ENCODE data around the gene CTNND1.
"Not testable (repeated sequence)": the region's sequence is repeated elsewhere in the genome, so short reads cannot be mapped to it uniquely, and the experiment has no call there.

The CTNND1 gene

DNA sequence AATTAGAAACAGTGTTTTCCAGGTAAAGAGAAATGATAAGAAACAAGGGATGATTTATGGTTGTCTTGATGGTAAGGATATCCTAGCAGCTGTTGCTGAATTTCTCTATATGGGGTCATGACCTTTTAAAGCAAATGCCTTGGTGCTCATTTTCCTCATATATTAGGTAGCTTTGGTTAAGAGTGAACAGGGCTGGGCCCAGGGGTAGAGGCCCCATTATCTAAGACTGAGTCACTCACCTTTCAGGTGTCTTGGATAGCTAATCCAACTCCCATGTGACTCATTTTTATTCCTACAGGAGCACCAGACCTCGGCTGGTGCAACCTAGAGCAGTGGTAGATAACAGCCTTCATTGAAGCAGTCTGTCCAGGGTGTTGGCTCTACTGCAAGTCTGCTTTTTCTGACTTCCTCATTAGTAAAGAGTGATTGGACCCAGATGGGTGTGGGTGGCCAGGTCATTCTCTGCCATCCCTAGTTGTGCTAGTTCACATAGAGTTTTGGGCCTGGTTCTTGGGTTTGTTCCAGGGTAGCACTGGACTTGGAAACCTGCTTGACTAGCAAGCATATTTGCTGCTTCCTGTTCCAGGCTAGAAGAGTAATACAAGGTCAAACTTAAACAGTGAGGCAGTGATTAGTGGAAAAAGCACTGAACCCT lies 37.4 kb downstream of the CTNND1 start:
- no peak for DNase-seq

DNA sequence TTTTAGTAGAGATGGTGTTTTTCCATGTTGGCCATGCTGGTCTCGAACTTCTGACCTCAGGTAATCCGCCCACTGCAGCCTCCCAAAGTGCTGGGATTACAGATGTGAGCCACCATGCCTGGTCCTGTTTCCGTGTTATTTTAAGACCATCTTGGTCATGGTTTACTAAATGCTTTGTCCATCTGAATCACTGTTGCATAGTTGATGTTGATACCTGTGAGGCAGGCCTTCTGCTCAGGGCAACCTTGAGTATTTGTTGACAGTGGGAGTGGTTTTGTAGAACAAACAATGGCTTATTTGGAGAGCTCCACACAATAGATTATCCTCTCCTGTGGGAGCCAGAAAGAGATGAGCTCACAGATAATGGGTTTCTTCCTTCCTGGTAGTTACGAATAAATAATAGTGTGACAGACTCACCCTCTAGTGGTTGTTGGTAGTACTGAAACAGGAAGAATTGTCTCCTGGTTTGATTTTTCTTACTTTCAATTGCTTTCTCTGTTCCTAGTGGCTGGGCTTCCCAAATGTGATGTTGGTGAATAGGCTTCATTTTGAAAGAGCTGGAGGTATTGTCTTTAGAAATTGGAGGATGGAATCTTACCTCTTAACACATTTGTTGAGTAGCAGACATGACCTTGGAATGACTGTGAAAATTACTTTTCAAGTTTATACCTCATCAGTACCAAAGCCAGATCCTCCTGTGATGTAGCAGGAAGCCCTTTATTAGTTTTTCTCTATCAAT lies 39.0 kb downstream of the CTNND1 start:
- DNase-seq = peak; percentile 82

DNA sequence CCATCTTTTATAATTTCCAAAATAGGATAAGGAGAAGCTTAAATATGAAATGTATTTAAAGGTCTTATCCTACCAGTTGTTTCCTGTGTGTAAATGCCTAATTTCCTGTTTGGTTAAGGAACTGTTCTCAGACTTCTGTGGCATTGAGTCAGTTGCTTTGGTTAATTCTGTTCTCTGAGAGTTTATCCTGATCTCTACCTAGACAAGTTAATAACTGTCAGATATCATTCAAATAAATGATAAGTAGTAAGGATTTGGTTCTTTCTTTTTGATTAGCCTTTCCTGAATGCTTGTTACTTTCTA lies 39.5 kb downstream of the CTNND1 start:
- DNase-seq = no peak

DNA sequence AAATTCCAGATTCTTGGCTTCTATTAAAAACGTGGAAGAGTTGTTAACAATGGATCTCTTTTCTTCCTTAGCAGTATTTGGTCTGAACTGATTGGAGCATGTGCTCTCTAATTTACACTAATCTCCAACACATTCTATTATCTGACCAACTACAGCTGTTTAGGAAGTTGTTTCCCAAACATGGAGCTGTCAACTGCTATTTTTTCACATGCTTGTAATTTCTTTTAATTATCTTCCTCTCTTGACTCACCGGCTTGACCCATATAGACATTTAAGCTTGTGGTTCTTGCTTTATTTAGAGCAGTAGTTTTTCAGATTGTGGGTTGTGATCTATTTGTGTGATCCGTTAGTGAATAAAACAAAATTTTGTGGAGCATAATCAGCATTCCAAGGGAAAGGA lies 40.8 kb downstream of the CTNND1 start:
- DNase-seq = no peak

DNA sequence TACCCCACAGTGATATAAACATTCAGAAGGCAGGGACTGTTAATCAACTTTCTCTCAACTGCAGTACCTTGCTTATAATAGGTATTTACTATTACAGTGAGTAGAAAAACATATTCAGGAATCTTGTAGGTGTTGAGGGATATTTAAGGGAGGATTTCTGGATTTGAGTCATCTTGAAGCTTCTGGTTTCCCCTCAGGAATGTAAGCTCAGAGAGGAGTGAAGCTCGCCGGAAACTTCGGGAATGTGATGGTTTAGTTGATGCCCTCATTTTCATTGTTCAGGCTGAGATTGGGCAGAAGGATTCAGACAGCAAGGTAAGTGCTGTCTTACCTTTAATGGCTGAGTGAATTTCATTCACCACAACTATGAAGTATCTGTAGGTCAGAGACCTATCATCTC lies 42.9 kb downstream of the CTNND1 start:
- no peak for DNase-seq

DNA sequence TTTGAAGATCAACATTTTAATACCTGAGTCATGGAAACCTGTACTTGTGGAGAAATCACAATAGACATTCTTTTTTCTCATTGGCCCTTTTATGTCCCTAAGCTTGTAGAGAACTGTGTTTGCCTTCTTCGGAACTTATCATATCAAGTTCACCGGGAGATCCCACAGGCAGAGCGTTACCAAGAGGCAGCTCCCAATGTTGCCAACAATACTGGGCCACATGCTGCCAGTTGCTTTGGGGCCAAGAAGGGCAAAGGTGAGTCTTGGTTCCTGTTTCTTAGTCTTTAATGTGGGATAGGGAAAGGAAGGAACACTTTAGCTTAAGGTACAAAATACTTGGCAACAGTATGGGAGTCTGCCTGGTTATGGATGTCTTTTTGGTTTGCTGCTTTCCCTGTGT lies 44.2 kb downstream of the CTNND1 start:
- no peak for DNase-seq

DNA sequence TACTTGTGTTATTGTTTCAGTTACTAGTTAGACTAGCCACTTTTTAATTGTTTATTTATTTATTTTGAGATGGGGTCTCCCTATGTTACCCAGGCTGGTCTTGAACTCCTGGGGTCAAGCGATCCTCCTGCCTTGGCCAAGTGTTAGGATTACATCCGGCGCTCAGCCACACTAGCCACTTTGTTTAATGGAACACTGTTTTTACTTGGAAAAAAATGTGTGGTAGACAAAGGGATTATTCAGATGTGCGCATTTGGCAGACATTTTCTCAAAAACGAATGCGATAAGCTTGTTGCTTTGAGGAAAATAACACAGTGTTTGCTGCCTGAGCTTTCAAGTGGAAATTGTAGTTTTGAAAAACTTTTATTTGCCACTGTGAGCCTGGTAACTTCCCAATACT lies 51.0 kb downstream of the CTNND1 start:
- no peak for DNase-seq

DNA sequence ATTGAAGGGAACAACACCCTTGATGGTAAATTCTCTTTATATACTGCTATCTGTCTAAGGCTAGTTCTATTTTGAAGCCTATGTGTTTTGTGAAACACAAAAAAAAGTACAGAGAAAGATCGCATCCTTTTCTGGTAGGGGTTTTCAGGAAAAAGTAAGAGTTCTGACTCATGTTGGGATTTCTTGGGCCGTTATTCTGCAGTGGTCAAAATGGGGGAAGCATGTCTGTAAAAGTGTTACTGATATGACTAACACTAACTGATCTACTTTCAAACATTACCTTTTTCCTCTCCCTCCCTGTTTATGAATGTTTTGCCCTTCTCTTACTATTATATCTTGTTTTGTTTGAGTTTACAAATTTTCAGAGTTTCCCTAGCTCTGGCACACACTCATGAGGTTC lies 53.9 kb downstream of the CTNND1 start:
- DNase-seq = no peak

DNA sequence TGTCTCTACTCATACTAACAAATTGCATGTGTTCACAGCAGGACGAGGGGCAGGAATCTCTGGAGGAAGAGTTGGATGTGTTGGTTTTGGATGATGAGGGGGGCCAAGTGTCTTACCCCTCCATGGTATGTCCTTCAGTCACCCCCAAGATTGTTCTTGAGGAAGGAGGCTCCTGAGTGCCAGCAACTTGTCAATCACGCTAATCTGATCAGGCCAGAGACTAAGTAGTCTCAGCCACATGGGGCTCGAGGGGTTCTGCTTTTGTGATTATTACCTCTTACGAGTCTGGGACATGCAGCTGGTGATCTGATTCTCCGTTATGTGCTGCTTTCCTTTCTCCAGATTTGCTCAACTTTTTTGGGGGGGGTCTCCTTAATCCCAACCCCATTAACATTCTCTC lies 54.3 kb downstream of the CTNND1 start:
- DNase-seq = no peak

DNA sequence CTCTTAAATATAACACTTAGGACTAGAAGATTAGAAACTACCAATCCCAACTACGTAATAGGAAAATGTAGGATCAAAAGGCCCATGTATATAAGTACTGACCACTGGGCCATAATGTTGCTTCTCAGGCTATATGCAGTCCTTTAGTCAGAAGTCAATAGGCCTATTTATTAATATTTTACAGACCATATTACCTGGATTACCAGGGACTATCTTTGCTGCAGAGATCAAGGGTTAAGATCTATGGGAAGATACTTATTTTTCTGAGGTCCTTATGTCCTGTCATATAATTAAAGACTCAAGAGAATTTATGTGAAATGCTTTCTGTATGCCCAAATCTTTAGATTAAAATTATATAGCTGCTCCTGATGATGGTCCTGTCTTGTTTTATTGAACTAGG lies 57.2 kb downstream of the CTNND1 start:
- DNase-seq = no peak

DNA sequence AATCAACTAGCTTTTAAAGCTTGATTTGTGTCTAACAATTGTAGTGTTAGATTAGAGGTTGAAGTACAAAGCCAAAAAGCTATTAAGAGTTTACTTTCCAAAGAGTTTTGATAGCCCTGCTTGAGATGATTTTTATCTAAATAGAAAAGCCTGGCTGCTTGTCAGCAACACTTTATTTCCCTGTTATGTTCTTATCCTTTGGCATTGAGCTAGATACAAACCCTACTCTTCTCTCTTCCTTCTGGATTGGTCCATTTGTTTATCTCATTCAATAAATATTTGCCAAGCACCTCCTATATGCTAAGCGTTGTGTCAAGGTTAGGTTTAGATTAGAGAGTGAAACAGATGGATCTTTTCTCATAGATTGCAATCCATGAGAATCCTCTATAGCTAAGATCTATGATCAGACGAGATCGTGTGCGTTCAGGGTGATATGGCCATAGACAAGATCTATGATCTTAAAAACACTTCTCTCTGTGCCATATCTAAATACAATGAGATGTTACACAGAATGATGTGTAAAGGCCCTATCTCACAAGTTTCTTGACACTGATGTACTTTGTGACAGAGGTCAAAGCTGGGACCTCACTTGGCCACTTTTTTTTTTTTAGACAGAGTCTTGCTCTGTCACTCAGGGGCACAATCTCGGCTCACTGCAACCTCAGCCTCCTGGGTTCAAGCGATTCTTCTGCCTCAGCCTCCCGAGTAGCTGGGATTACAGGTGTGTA lies 57.8 kb downstream of the CTNND1 start:
- DNase-seq = no peak

DNA sequence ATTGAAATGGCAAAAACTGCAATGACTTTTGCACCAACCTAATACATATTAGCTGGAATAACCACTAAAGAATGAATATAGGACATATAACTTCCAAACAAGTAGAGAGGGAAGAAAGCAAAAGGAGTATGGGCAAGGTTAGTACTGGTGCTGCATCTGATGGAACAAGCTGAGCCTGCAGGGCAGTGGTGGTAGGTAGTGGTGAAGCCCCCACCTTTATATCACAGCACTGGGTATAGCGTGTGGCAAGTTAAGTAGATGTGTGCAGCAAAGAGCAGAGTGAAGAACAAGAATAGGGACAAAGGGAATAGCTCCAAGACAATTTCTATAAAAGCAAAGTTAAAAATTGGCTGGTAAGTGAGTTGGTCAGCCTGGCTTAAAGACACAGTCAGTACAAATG lies 62.3 kb downstream of the CTNND1 start:
- DNase-seq = no peak

DNA sequence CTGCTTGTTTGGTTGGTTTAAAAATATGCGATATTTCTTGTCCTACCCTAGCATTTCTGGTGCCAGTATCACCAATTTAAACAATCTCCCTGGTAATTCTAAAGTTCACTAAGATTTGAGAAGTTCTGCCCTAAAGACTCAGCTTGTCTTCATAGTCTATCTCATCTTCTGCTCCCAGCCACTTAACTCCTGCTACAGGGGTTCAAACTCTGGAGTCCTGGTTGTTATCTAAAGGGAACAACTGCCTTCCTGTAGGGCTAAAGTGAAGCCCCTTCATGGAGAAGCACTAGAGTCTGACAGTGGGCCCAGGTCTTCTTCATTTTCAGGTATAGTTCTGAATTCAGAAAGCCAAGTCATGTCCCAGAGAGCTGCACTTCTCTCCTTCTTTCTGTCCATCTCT lies 73.2 kb downstream of the CTNND1 start:
- no peak for DNase-seq

DNA sequence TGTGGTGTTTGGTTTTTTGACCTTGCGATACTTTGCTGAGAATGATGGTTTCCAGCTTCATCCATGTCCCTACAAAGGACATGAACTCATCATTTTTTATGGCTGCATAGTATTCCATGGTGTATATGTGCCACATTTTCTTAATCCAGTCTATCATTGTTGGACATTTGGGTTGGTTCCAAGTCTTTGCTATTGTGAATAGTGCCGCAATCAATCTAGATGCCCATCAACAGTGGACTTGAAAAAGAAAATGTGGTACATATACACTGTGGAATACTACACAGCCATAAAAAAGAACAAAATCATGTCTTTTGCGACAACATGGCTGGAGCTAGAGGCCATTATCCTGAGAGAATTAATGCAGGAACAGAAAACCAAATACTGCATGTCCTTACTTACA lies 77.0 kb downstream of the CTNND1 start:
- not testable (repeated sequence) for DNase-seq

DNA sequence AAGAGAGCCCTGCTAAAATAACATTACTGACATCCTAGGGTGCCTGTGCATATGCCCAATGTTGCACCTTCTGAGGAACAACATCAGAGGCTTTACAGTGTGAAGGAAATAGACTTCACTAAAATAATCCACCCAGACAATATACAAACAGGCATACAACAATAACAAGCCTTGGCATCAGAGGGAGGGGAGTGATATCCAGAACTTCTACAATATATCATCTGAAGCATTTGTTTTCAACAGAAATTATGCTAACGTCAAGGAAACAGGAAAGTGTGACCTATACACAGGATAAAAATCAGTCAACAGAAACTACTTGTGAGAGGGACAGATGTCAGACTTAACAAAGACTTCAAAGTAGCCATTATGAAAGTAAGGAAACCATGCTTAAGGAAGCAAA lies 81.3 kb downstream of the CTNND1 start:
- no peak for DNase-seq

DNA sequence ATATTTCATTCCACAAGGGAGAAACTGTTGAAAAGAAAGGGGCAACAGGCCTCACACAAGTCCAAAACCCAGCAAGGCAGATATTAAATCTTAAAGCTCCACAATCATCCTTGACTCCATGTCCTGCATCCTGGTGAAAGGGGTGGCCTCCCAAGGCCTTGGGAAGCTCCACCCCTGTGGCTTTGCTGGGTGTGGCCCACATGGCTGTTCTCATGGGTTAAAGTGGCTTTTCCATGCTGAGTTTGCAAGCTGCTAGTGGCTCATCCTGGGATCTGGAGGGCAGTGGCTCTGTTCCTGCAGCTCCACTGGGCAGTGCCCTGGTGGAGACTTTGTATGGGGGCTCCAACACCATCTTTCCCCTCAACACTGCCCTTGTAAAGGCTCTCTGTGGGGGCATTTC lies 106.4 kb downstream of the CTNND1 start:
- DNase-seq = no peak

DNA sequence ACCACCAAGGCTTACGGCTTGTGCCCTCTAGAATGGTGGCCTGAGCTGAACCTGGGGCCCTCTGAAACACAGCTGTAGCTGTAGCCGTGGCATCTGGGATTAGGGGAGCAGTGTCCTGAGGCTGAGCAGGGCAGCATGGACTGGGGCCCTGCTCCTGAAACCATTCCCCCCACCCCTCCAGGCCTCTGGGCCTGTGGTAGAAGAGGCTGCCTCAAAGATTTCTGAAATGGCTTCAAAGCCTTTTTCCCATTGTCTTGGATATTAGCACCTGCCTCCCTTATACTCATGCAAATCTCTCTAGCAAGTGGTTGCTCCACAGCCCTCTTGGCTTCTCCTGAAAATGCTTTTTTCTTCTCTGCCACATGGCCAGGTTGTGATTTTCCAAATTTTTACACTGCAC lies 106.9 kb downstream of the CTNND1 start:
- DNase-seq = no peak

All from DMS79 treated with DMSO at 0.1 percent for 48 hours (cell line).